HG03103 (cell line): Measurements from ENCODE around the gene NCKIPSD.

Experiments used
- ATAC-seq: cut with Tn5 transposase; IDR thresholded peaks from one replicate; pipeline ENCODE4 v1.9.1; 2021; ENCODE audit warnings: low read depth; ENCODE audit not compliant: unreplicated experiment

NCKIPSD gene

DNA sequence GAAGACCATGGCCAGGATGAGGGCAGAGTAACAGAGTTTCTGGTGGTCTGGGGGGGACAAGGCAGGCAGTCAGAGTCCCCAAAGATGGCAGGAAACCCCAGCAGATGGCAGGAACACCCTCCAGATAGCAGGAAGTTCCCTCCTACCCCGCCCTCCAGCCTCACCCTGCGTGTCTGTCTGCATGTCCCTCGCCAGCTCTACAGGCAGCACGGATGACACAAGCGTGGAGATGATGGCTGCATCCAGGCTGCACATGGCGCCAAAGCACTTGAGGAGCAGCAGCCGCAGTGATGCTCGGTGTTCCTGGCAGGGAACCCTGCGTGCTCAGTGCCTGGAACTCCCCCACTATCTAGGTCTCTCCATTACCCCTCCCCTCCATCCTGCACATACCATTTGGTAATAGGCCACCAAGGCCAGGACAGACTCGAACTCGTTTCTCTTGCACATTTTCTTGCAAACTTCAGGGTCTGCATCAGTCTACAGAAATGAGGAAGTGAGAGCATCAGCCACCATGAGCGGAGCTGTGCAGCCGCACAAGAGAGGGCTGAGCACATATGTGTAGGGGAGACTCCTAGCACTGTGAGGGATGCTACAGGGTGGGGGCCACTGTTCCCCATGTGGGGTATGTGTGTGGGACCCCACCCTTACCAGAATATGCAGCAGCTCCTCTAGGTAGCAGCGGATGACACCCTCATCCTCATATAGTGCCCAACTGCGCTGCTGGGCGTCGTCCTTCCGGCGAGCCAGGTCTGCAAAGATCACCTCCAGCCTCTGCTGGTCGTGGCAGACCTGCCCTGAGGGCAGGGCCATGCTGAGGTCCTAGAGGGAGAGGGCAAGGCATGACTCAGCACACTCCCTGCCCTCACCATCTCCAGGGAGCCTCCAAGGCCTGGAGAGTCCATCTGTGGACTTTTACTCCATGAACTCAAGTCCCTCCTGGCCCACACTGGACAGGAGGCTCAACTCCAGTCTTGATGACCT is 6.0 kb downstream of the NCKIPSD start:
- no peak for ATAC-seq

DNA sequence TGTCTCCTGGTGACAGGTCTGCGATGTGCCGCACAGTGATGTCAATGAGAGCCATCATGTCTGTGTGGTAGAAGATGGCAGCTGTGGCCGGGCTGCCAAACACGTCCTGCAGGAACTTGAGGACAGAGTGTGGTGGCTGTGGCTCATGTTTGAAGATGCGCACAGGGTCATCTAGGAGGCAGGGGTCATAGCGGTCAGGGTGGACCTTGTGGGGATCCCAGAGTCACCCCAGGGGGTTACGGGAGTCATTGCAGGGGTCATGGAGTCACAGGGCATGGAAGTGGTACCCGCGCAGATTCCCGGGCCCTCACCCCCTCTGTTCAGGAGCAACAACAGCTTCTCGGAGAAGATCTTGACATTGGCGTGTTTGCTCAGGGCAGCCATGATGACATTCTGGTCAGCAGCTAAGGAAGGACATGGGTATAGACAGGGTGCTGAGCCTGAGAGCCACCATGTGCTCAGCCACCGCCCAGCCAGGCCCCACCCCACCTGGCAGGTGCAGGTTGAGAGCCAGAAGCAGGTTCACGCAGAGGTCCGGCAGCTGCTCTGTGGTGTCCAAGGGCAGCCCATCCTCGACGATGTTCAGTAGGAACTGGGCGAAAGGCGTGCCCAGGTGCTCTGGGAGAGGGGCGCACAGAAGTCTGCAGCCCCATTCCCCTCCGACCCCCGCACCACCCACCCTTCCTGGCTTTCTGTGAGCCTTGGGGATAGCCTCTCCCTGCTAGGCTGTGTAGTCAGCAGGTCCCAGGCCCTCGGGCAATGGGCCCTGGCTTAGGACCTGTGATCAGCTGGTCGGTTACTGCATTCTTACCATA is 6.9 kb downstream of the NCKIPSD start:
- no peak for ATAC-seq

DNA sequence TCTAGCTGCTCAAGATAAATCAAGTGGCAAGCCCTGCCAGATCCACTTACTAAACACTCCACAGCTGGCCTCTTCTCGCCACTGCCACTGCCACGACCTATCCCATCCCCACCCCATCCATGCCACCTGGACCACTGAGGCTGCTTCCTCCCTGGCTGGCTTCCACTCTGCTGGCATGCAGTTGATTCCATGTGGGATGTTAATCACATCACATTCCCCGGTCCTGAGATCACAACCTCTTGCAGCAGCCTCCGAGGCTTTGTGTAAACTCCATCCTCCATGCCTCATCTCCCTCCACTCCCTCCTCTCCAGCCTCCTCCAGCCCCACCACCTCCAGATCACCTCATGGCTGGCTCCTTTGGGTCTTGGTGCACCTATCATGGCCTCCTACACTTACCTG is 7.7 kb downstream of the NCKIPSD start:
- ATAC-seq: no peak

DNA sequence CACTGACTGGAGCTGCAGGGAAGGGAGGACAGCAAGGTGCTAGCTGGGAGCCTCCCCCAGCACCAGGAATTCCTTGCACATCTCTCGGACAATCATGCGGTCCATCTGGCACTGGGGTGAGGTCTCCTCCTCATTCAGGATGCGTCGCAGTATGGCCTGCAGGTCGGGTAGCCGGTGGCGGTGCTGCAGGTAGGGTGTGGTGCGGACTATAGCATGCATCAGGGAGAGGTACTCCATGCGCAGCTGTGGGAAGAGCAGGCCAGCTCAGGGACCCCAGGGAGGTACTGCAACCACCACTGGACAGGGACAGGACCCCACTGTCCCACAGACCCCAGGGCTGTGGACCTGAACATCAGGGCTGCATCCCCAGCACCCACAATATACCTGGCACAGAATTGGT is 11.2 kb downstream of the NCKIPSD start:
- no peak for ATAC-seq

DNA sequence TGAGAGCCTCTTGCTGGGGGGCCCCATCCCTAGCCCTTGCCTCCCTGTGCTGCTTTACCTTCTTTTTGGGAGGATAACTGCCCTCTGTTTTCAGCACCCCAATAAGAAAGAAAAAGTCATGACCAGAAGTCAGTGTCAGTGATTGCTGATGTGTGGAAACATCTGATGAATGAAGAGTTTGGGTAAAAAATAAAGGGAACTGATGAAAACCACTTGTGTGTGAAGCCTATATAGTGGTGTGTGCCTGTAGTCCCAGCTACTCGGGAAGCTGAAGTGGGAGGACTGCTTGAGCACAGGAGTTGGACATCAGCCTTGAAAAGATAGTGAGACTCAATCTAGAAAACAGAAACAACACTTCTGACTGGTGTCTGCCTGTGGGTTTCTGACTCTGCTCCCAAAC is 13.2 kb downstream of the NCKIPSD start:
- no peak for ATAC-seq

DNA sequence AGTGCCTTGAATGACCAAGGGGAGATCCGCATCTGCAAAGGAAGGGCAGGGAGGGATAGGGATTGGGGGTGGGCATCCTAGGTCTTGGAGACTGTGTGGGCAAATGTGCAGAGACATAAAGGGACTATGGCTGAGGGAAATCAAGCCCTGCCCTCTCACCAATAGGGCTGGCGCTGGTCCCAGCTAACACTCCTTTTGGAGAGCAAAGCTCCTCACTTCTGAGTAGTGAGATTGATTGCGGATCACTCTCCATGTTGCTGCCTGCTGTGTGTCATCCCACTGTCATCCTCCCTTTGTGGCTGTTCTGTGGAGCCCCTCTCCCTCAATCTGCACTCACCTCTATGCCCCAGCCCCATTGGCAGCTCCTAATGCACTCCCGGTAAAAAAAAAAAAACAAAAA is 20.8 kb downstream of the NCKIPSD start:
- no peak for ATAC-seq

DNA sequence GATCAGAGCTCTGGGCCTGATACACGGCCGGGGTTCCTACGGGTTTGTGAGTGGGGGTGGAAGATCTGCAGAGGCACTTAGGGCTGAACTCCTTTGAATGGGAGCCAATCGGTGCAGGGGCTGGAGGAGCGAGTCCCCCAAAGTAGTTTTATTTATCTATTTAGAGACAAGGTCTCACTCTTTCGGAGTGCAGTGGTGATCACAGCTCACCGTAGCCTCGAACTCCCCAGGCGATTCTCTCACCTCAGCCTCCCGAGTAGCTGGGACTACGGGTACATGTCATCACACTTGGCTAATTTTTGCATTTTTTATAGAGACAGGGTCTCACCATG is 21.4 kb downstream of the NCKIPSD start:
- no peak for ATAC-seq

DNA sequence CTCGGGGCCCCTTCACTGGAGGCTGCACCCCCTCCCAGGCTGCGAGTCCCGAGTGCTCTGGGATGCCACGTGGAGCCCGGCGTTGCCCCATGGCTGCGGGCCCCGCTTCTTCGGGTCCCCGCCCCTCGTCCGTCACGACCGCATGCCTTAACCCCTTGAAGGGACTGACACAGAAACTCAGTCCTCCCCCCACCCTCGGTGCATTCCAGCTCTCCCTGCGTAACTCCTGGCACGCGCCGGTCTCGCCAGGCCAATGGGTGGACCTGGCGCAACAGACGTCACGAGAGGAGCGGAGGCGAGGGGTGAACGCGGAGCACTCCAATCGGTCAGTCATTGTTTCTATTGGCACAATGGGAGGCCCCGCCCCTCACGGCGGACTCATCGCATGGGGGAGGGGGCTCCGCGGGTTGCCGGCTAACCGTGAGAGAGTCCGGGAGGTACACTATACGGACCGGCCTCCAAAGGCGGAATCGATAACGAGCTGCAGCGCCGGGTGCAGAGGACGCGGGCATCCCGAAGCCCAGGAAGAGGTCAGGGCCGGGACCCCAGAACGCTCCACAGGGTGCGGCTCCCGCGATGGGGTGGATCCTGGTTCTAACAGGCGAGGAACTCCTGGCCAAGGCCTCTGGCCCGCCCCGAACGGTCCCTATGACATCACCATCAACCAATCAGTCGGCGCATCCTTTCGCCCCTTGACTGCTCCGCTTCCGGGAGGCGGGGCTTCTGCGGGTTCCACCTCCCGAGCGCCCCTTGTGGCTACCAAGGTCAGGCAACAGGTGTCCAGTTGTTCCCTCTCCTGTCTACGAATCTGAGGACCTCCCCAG is 22.0 kb downstream of the NCKIPSD start:
- ATAC-seq: peak; percentile 73

DNA sequence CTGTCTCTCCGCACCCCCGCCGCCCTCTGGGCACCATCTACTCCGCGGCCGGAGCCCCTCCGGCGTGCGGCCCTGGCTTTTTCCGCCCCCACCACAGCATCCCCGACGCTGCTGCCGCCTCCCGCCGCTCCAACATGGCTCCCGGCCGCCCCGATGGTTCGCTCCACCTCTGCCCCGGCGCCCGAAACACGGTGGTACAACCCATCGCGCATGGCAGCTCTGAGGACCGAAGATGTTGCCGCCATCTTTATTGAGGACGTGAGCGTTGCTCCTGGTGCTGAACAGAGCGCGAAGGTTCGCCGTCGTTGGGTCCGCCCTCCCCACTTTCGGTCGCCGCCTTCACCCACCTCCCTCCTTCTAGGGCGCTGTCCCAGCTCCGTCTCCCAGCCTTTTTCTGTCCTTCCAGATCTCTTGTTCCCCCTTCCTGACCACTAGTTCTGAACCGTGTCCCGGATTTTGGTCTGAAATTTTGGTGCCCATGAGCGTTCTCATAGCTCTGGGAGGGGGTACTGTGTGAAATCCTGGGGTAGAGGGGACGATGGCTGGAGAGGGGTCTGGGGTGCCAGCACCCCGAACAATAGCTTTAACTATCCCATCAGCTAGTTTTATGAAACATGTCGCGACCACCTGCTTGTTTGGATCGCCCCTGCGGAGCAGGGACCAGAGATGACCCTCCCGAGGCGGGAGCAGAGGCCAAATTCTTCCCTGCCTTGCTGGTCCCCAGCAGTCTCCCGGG is 22.8 kb downstream of the NCKIPSD start, which contains the start of gene CELSR3:
Gene CELSR3 (minus strand): TSS at position 134 of the 736 bp plus-strand sequence. CDS start 252 bp downstream, outside the sequence.
- no peak for ATAC-seq

DNA sequence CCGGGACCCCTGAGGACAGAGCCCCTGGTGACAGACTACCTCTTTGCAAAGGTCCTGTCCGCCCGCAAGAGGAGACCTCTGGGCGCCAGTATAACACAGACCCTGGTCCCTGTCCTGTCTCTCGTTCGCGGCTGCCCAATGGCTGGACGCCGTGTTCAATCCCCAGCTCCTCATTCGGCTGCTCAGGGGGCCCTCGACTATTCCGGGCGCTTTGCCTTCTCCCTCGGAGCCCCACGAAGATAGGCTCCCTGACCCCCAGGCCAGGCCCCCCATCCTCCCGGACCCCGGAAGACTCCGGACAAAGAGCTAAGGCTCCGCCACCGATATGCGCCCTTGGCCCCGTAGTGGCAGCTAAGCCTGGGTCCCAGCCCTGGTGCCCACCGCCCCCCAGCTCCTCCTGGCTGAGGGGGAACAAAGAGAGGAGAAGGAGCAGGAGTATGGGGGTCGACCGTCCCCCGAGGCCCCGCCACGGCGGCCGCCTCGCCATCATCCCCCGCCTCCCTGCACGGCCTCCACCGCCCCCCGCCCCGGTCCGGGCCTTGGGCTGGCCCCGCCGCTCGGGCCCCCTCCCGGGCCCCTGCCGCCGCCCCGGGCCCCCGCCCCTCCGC is 23.5 kb downstream of the NCKIPSD start:
- no peak for ATAC-seq

DNA sequence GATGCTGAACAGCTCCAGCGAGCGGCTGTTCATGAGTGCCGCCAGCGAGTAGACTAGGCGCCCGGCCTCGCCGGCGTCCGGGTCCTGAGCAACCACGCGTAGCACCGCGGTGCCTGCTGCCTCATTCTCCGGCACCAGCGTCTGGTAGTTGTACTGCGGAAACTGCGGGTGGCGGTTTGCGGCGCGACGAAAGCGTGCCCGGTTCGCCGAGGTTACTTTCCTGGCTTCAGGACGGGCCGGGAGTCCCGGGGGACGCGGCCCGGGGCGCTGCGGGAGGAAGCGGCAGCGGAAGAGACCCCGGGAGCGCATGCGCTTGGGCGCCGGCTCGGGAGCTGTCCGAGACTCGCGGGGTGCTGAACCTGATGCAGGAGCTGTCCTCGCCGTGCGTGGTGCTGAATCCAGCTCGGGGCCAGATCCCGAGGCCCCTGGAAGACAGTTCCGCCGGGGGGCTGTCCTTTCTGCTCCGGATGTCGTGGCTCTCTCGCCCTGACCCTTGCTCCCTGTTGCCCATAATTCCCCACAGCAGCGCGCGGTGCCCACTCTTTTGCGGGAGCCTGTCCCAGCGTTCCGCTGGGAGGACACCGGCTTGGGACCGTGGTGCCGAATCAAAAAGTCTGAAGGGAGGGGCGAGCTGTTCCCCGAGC is 24.1 kb downstream of the NCKIPSD start:
- no peak for ATAC-seq

DNA sequence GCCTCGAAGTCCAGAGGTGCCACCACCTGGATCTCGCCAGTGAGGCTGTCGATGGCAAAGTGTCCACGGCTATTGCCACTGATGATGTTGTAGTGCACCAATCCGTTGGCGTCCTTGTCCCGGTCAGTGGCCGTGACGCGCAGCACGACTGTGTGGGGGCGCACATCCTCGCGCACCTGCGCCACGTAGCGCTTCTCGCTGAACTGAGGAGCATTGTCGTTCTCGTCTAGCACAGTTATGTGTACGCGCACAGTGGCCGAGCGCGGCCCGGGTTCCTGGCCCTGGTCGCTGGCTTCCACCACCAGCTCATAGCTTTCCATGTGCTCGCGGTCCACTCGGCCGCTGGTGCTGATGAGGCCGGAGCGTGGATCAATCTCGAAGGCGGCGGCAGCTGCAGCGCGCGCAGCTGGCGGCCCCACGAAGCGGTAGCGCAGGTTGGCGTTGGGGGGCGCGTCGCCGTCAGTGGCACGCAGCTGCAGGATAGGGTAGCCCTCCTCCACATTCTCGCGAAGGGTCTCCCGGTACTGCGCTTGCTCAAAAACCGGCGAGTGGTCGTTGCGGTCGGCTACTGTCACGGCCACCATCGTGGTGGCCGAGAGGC is 24.8 kb downstream of the NCKIPSD start:
- no peak for ATAC-seq

DNA sequence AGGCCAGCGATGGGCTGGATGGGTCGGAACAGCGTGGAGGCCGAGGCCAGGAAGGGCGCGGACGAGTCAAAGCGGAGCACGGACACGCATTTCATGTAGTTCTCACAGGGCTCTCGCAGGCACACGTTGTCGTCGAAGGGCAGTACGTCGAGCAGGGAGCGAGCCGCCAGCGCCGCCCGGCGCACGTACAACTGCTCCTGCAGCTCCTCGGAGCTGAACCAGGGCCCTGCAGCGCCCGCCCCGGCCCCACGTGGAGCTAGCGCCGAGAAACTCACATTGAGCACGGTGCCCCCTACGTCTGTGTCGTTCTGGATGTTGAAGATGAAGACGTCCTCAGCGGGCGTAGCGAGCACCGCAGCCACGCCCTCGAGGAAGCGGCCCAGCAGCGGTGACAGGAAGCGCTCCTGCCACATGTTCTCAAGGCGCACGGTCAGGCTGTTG is 28.9 kb downstream of the NCKIPSD start:
- ATAC-seq: no peak

DNA sequence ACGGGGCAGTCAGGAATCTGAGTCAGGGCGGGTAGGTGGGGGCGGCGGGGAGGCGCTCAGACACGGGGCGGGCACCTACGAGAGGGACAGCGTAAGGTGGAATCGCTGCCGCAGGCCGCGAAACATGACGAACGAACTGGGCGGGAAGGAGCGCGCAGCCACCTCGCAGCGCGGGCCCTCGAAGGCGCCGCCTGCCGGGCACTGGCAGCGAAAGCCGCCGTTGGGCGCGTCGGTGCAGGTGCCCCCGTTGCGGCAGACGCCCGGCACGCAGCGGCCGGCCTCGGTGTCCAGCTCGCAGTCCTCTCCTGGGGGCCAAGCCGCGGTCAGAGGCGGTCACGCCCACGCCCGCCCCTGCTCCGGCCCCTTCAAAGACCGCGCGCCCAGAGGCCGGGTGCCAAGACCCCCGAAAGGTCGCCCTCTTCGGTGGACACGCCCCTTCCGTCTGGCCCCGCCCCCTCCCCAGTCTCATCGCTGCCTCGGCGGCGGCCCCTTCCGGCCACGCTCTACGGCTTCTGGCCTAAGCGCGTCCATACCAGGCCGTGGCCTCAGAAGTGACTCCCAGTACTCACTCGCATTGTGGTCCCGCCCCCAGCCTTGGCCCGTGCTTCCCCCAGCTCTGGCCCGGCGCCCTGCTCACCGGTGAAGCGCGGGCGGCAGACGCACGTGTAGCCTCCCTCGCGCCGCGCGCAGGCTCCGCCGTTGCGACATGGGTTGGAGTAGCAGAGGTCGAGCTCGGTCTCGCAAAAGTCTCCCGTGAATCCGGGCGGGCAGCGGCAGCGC is 29.5 kb downstream of the NCKIPSD start:
- ATAC-seq: peak; percentile 47

DNA sequence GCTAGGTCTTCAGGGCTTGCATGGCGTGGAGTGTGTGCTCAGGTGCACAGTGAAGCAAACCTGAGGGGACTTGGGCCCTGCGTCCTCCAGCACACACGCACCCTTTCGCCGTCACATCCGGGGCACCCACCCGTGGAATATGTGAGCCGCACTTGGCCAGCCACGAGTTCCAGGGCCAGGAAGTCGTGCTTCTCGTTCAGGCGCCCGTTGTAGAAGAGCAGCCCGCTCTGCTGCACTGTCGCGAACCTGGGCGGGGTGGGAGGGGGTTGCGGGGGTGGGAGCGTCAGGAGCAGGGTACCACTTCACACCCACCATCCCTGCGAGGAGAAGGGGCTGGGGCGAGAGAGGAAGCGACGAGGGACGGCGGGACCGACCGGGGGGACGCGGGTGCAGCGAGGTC is 30.1 kb downstream of the NCKIPSD start:
- no peak for ATAC-seq

DNA sequence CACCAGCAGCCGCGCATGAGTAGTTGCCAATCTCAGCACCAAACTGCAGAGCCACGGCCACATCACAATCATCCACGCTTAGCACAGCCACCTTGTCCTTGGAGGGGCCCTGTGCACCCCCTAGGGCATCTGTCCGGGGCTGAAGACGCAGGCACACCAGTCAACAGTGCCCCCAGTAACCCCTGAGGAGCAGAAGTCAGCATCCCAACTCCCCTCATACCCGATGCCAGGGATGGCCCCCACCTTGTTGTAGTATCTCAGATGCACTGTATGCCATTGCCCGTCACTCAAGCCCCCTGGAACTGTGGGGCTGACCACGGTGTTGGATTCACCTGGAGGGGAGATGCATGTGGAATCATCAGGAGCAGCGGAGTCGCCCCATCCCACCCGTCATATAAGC is 30.7 kb downstream of the NCKIPSD start:
- no peak for ATAC-seq

DNA sequence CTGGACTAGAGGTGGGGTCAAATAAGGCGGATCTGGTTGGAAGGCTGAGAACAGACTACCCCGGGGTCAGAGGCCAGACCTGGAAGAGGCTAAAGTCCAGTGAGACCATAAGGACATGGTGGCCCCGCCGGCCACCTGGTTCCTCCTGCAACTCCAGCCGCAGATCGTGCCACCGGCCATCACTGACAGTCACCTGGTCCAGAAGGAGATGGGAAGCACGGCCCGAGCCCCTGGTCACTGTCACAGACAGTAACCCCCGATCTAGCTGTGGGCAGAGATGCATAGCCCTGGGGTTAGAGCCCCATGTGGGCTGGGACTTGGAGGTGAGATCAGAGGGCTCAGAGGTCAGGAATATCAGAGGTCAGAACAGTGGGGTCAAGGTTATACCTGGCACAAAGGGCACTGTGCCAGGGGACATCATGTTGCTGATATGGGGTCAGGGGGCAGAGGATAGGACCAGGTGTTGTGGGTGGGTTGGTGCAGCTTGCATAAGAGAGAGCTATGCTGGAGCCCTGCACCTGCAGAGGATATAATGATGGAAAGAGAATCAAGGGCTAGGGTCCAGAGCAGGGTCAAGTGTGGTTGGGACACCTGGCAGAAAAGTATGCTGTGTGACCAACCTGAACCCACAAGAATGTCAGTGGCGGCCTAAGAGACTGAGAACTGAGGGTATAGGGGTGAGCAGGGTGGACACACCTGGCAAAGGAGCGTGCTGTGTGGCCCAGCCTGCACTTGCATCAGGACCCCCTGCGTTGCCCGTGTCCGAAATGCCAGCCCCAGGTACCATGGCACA is 32.6 kb downstream of the NCKIPSD start:
- ATAC-seq: no peak
